ENCODE data around the gene PRDM16. TPM values are rescaled to one million over a fixed set of nuclear protein-coding genes. Genes with fewer than 3 reads are reported as not detected.

PRDM16 gene
- total RNA-seq, 1 experiment from 2014 or later, result not detected

DNA sequence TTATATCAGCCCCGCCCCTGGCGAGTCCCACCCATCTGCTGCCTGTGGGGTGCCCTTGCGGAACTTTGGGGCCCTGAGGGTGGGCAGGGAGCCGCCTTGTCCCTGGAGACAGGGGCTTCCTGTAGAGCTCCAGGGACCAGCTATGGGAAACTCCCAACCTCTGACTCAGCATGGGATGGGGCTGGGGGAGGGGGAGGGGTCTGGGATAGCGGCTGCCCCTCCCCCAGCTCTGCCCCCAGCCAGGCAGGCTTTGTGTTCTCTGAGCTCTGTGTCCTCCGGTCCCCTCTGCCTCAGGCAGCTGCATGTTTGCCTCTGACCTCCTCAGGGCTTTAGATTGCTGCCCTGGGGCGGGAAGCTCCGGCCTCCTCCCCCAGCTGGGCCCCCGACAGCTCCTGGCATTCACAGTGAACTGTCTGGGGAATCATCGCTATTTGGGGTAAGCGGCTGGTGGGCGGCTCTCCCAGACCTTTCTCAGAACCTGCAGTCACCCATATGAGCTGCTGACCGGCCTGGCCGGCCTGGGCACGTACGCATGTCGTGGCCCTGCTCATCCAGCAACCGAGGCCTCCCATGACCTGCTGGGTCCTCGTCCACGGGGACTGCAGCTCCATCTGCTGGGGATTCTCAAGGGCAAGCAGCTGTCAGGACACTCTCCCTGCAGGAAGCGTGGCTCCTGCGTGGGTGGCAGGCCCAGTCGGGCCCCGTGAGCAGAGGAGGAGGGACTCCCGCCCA lies 402.5 kb downstream of the PRDM16 start:
- peak; percentile 37 for DNase-seq (ENCODE audit: low read depth)

DNA sequence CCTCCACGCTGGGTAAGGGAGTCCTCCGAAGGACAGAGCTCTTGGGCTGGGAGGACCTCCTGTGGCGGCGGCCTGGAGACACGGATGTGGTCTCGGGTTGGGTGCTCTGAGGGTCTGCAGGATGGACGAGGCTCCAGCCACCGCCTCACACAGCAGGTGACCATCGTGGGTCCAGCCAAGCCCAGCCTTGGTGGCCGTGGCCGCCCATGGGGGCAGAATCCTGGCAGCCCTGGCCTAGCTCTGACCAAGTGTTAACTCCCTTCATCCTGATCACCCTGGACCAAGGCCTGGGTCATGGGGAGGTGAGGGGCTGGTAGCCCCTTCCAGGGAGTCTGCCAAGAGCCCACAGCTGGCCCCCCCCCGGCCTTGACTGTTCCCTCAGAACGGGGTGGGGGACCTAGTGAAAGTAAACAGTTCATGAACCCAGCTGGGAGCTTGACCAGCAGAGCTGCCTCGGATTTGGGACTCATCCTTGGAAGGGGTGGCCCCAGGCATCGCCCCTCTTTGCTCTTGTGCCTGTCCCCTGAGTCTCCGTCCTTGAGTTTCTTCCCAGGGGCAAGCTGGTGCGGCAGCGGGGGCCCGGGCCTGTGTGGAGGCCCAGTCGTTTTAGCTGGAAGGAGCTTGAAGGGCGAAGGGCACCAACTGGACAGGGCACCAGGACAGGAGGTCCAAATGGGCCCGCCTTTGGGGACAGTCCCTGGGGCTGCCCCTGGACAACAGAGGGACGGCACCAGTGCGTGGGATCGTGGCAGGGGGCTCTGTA lies 403.3 kb downstream of the PRDM16 start:
- no peak for DNase-seq (ENCODE audit: low read depth)

DNA sequence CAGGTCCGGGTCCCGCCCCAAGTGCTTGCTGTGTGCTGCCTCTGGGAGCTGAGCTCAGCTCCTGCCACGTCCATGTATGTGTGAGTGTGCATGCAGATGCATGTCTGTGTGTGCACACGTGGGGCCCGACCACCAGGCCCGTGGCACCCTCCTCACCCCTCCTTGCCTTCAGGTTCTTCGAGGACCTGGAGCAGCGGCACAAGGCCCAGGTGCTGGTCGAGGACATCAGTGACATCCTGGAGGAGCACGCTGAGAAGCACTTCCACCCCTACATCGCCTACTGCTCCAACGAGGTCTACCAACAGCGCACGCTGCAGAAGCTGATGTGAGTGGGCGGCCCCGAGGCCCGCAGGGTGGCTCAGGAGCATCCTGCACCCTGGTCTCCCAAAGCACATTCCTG lies 403.9 kb downstream of the PRDM16 start:
- no peak for DNase-seq (ENCODE audit: low read depth)

DNA sequence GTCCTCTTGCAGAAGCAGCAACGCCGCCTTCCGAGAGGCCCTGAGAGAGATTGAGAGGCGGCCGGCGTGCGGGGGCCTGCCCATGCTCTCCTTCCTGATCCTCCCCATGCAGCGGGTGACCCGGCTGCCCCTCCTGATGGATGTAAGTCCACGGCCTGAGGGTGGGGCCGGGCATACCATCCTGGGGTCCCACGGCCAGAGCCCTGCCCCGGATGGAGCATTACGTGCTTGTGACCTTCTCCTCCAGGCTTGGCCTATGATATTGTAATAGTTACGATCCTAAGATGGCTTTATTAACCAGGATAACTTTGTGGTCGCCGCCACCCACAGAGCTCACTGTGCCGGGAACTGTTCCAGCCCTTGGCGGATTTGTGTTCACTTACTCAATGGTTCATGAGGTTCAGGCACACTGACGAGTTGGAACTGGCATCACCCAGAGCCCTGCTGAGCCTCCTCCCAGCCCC lies 404.4 kb downstream of the PRDM16 start:
- DNase-seq (ENCODE audit: low read depth), result peak; percentile 66

DNA sequence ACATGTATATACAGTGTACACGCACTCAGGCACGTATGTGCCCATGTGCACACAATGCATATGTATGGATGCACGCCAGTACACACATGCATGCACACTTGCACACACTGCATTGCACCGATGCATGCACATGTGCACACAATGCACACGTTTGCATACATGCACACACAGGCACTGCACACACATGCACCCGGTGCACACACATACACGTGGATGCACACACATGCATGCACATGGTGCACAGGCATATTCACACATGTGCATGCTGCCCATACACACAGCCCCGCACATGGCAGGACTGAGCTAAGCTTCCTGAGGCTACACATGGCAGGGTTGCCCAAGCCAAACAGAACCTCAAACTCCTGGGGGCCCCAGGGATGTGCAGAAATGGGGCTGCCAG lies 405.0 kb downstream of the PRDM16 start:
- no peak for DNase-seq (ENCODE audit: low read depth)

DNA sequence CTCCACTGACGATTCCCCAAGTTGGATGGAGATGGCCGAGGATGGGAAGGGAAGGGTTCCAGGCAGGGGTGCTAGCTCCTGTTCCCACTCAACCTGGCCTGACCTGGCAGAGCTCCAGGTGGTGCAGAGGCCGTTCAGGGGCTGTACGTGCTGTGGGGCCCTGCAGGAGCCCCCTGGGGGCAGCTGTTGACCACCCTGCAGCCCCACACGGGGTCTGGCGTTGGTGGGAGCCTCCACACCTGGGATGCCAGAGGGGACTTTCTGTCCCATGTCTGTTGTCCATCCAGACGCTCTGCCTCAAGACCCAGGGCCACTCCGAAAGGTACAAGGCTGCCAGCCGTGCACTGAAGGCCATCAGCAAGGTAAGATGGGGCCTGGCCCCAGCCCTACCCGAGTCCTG lies 405.4 kb downstream of the PRDM16 start:
- no peak for DNase-seq (ENCODE audit: low read depth)

DNA sequence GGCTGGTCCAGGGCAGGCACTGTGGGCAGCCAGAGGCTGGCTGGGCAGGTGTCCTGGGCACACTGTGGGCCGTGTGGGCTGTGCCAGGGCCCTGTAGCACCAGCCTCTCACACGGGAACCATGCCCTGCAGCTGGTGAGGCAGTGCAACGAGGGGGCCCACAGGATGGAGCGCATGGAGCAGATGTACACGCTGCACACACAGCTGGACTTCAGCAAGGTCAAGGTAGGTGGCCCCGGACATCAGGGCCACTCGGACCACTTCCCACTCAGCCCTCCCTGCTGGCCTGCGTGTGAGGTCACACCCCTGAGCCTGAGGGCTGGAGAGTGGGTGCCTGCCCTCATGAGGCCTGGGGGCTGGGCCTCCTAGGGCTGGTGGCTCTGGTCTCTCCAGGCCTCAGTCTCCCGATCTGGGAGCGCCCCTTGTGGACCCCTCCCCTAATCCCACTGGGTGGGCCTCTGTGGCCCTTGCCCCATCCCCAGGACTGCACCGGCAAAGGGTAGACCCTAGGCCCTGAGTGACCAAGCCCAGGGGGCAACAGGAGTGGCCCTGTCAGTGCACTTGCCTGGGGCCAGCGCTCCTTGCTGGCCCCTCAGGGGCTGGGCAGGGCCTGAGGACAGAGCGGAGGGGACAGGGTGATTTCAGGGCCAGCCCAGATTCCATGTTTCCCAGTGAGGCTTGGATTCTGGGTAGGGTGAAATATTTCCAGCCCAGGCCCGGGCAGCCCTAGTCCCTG lies 407.0 kb downstream of the PRDM16 start:
- DNase-seq (ENCODE audit: low read depth), result no peak

DNA sequence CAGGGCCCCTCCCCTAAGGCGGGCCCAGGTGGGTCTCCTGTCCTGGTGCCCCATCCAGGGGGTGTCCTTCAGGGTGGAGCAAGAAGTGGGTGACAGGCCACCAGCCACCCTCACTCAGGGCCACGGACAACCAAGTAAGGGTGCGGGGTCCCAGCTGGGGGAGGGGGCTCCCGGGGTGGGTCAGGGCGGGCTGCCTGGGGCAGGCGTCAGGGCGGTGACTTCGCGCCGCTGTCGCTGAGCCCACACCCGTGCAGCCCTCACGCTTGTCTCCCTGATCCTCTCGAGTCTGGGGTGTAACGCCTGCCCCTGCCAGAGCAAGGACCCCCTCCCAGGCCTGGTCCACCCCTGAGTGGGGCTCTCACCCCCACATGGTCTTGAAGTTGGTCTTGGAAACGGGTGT lies 407.7 kb downstream of the PRDM16 start:
- DNase-seq (ENCODE audit: low read depth), result no peak

DNA sequence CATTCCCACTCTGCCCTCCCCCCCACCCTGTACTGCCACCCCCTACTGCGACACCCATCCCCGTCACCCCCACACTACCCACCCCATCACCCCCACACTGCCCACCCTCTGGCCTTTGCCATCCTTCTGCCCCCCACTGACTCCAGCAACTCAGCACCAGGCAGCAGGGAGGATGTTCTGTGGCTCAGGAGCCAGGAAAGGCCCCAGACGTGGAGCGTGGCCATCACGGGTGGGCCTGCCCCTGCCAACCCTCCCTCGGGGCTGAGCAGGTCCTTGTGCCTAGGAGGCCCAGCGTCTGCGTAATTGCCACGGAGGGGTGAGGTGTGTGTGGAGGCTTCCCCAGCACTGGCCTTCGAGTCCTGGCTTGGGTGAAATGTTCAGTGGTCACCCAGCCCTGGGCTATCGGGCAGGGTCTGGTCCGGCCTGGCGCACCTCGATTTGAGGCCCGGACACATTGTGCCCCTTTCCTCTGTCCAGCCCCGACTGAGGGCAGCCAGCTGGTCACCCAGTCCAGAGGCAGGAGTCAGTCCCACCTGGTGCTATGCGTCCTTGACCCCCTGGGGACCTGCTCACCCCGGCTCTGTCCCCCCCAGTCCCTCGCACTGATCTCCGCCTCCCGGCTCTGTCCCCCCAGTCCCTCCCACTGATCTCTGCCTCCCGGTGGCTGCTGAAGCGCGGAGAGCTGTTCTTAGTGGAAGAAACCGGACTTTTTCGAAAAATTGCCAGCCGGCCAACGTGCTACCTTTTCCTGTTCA lies 408.4 kb downstream of the PRDM16 start:
- peak; percentile 24 for DNase-seq (ENCODE audit: low read depth)

DNA sequence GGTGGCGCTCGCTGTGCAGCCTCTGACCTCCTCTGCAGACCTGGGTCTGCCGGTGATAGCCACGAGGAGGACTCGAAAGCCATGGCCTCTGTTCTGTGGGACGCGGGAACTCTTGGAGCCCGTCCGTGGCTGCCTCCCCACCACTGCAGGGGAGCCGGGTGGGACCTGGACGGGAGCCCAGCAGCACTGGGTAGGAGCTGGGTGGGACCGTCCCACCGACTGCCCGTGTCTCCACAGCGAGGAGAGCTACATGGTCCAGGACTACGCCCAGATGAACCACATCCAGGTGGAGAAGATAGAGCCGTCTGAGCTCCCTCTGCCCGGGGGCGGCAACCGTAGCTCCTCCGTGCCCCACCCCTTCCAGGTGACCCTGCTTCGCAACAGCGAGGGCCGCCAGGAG lies 409.2 kb downstream of the PRDM16 start:
- DNase-seq (ENCODE audit: low read depth), result no peak

DNA sequence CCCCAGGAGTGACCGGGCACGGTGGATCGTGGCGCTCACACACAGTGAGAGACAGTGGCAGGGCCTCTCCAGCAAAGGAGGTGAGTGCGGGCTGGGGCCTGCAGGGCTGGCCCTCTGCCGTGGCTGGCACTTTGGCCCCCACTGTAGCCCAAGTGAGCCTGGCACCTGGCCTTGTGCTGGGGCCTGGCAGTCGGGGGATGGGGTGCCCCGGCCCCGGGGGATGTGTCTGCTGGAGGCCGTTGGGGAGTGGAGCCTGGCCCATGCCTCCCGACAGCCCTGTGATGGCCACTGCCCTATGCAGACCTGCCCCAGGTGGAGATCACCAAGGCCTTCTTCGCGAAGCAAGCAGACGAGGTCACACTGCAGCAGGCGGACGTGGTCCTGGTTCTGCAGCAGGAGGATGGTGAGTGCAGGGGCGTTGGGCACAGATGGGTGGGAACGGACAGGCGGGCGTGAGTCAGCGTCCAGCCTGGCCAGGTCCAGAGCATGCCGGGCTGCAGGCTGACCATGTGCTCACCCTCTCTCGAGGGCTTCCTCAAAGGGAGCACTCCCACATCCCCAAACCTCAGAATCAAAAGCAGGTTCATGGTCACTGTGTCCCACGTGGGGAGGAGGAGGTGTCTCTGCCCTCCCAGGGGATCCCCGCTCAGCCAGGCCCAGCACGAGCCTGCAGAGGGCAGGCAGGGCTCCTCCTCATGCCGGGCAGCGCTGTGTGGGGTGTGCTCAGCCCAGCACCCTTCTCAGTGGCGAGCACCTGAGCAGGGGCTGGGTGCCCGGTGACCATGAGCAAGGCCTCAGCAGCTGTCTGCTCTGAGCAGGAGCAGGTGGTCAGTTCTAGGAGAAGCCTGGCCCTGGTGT lies 410.7 kb downstream of the PRDM16 start:
- no peak for DNase-seq (ENCODE audit: low read depth)

DNA sequence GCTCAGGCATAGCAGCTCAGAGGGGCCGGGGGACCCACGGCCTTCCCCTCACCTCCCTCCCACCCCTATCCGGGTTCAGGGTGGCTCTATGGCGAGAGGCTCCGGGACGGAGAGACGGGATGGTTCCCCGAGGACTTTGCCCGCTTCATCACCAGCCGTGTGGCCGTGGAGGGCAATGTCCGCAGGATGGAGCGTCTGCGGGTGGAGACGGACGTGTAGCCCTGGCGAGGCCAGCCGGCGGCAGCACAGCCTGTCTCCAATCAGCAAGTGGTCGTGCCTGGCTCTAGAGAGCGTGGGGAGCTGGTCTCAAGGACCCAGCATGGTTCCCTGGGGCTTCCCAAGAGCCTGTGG lies 411.3 kb downstream of the PRDM16 start:
- DNase-seq (ENCODE audit: low read depth), result no peak

DNA sequence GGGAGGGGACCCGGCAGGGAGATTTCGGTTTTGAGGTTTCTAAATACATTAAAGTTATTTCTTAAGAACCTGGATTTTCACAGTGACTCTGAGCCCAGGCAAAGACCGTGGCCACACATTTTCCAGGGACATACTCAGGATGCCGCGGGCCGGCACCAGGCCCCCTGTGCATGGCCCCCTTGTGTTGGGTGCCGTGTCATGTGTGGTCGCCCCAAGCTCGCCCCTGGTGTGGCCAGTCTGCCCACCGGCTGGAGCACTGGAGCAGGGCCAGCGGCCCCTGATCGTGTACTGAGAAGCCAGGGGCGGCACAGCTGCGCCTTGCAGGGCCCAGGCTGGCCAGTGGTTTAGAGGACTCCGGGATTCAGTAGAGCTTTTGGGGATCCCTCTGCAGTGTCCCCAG lies 412.0 kb downstream of the PRDM16 start:
- DNase-seq (ENCODE audit: low read depth), result no peak

DNA sequence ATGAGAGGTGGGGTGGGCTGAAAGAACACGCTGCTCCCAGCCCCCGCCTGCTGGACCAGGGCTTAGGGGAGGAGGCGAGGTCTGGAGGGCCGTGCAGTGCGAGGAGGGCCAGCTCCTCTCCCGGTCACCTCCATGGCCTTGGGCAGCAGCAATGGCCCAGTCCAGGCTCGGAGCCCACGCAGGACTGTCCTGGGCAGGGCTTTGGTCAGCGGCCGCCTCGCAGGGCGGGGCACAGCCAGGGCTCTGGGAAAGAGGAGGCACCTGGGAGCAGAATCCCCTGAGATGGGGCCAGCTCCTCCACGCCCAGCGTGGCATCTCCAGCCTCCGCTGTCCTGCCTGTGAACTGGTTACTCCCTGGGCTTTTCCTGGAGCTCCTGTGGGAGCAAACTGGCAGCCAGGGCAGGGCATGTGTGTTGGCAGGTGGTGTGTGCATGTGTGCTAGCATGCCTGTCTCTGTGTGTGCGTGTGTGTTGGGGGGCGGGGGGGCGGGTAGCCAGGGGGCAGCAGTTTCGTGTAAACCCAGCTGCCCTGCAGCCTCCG lies 412.9 kb downstream of the PRDM16 start:
- no peak for DNase-seq (ENCODE audit: low read depth)

DNA sequence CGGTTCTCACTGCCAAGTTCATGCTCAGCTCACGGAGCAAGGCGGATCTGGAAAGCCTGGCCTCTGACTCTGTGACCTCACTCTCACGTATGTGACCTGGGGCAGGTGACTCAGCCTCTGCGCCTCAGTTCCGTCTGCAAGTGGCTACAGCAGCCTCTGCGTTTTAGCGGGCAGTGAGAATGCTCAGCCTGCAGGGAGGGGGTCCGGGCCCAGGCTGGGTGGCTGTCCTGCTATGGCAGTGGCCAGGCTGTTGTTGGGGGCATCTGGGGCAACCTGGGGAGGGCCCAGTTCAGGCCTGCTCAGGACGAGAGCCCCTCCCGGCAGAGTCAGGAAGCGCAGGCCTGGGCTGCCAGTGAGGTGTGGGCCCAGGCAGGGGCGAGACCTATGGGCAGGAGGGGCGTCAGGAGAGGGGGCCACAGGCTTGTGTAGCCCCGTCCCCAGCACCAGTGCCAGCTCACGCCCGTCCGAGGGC lies 413.4 kb downstream of the PRDM16 start:
- peak; percentile 47 for DNase-seq (ENCODE audit: low read depth)

DNA sequence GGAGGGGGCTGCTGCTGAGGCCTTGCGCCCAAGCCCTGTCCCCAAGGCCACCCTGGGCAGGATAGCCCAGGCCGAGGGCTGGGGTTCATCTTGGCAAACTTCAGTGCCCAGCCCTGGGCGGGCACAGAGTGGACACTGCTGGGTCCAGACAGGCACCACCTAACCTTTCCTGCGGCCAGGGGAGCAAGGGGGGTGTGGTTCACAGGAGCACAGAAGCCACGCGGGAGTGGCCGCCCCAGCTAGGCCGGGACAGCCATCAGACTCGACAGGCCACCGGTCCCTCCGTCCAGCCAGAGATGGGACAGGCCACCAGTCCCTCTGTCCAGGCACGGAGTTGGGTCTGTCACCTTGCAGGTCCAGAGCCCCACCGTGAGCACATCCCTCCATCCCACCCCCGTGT lies 414.4 kb downstream of the PRDM16 start:
- DNase-seq (ENCODE audit: low read depth), result no peak

DNA sequence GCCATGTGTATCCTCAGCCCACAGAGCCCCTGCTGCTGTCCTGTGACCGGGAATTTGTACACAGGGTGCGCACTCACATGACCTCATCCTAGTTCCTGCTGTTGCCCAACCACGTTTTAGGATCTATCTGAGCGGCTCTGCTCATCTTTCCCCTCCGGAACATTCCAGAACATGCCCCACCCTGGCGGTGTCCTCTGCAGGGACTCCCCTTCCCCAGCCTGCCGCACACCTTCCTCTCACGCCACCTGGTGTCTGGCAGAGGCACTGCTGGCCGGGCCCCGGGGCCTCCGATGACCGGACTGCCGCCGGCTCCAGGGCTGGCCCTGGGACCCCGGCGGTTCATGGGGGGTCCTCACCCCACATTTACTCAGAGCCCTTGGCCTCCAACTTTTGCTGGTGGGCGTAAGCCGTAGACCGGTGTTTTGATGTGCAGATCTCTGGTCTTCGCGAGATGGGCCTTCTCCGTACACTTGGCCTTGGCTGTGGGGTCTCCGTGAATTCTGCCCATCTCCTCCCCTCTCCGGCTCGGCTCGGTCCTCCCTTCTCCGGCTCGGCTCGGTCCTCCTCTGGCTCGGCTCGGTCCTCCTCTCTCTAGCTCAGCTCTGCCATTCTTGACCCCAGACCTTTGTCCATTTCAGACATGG lies 414.9 kb downstream of the PRDM16 start:
- no peak for DNase-seq (ENCODE audit: low read depth)

DNA sequence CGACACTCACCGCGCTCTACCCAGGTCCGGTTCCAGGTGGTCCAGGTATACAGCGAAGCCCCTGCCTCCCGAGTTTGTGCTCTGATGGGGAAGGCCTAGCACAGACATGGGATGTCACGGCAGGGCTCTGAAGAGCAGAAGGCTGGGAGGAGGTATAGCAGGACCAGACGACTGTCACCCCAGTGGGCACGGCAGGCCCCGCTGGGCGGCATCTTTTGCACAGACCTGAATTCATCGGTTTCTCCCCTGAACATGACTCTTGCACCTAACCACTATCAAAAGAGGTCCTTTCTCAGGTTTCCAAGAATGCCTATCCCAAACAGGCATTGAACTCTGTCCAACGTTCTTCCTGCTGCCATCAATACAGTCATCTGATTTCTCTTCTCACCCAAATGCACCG lies 416.0 kb downstream of the PRDM16 start:
- no peak for DNase-seq (ENCODE audit: low read depth)

Data from RPMI7951 (cell line).